Progenitor cell of endocrine pancreas (in vitro differentiated cells): Measurements from ENCODE around the gene GOLGA6L10. TPM values are rescaled to one million over a fixed set of nuclear protein-coding genes. Genes with fewer than 3 reads are reported as not detected.

ENCODE experiments used
- DNase-seq: peaks from one replicate; pipeline ENCODE4 v3.0.0; 2021; ENCODE audit warnings: low spot score; ENCODE audit not compliant: unreplicated experiment
- H3K27ac Mint-ChIP-seq: 2 replicates; pipeline ENCODE4 v1.8.0; 2021; ENCODE audit warnings: mild to moderate bottlenecking, moderate library complexity, mixed read lengths
- H3K27me3 Mint-ChIP-seq: 2 replicates; pipeline ENCODE4 v1.8.0; 2021; ENCODE audit warnings: mixed read lengths
- H3K36me3 Mint-ChIP-seq: 2 replicates; pipeline ENCODE4 v1.8.0; 2022; ENCODE audit warnings: mixed read lengths; ENCODE audit not compliant: insufficient read depth
- H3K4me1 Mint-ChIP-seq: 2 replicates; pipeline ENCODE4 v1.8.0; 2021; ENCODE audit warnings: low read depth, mixed read lengths
- H3K4me3 Mint-ChIP-seq: 2 replicates; pipeline ENCODE4 v1.8.0; 2021; ENCODE audit warnings: low read depth, mild to moderate bottlenecking, moderate library complexity, mixed read lengths
- H3K9me3 Mint-ChIP-seq: 2 replicates; pipeline ENCODE4 v1.8.0; 2021; ENCODE audit warnings: low read depth, mixed read lengths
- total RNA-seq: library from RNA; stranded (reverse); gene quantifications from 2 replicates; pipeline ENCODE4 v1.2.1, GENCODE V29; 2021
- TF ChIP-seq, protein P1 (sequence below): fragments of 200-600 bp; sonication (generic); IDR thresholded peaks from one replicate; pipeline ENCODE4 v1.5.0; 2021; ENCODE audit warnings: antibody characterized with exemption, mild to moderate bottlenecking; ENCODE audit not compliant: unreplicated experiment

GOLGA6L10 gene
- total RNA-seq, 1 donor from 2014 or later, result 8.7 TPM

DNA sequence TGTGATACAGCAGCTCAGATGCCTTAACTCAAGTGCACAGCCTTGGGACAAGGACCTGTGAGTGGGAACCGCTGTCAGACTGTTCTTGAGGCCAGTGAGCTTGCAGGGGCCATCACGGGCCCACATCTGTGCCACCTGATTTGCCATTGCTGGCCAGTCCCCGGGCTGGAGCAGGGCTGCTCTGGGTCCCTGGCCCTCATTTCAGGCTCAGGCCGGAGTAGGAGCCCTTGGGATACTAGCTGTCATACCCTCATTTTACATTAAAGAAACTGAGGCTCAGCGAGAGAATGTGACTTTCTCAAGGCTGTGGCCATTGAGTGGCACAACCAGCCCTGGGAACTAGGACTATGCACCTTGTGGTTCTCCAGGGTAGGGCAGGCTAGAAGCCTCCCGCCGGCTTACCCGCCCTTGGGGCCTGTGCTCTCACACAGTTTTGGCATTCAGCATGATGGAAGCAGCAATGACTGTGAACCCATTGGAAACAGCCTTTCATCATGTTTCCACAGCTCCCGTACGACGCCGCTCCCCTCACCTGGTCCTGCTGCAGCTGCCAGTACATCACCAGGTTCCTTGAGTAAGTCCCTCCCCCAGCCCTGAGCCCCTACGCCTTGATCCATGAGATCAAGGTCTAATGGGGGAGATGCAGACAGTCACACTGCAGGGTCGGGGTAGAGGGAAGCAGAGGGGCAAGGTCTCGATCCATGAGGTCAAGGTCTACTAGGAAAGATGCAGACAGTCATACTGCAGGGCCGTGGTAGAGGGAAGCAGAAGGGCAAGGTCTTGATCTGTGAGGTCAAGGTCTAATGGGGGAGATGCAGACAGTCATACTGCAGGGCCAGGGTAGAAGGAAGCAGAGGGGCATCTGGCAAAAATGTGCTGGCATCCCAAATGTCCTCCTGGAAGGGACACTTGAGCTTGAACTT is 42.2 kb downstream of the GOLGA6L10 start:
- no peaks in the 10 kb centered on the region for H3K36me3 Mint-ChIP-seq
- H3K9me3 Mint-ChIP-seq, result peaks cover 3% of the 10 kb centered on the region
- H3K4me3 Mint-ChIP-seq, result no peak overlapping the region
- TF ChIP-seq, protein P1, sequence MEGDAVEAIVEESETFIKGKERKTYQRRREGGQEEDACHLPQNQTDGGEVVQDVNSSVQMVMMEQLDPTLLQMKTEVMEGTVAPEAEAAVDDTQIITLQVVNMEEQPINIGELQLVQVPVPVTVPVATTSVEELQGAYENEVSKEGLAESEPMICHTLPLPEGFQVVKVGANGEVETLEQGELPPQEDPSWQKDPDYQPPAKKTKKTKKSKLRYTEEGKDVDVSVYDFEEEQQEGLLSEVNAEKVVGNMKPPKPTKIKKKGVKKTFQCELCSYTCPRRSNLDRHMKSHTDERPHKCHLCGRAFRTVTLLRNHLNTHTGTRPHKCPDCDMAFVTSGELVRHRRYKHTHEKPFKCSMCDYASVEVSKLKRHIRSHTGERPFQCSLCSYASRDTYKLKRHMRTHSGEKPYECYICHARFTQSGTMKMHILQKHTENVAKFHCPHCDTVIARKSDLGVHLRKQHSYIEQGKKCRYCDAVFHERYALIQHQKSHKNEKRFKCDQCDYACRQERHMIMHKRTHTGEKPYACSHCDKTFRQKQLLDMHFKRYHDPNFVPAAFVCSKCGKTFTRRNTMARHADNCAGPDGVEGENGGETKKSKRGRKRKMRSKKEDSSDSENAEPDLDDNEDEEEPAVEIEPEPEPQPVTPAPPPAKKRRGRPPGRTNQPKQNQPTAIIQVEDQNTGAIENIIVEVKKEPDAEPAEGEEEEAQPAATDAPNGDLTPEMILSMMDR, result no peak
- no peak overlapping the region for H3K27ac Mint-ChIP-seq
- H3K4me1 Mint-ChIP-seq, result peaks cover 2% of the 10 kb centered on the region
- H3K27me3 Mint-ChIP-seq, result peaks cover 7% of the 10 kb centered on the region
- DNase-seq, result no peak

DNA sequence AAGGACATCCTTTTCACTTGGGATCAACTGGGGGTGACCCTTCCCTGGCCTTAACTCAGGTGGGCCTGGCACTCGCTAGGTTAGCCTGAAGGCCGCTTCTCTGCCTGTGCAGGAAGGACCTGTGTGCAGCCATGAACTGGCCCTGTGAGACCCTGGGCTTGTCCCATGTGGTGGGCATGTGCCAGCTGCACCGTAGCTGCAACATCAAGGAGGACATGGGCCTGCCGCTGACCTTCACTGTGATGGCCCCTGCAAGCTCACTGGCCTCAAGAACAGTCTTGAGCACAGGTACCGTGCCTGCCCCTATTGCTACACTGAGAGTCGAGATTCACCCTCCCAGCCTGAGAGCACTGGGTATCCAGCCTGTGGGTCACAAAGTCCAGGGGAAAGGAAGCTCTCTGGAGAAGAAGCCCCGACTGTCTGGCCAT is 43.6 kb downstream of the GOLGA6L10 start:
- Mint-ChIP-seq H3K4me1 (peaks cover 2% of the 10 kb centered on the region), H3K9me3 (peaks cover 3% of the 10 kb centered on the region), H3K4me3 (no peak overlapping the region), H3K27me3 (peaks cover 7% of the 10 kb centered on the region), H3K36me3 (no peaks in the 10 kb centered on the region), H3K27ac (no peak overlapping the region)
- no peak for DNase-seq
- TF ChIP-seq, protein P1, result no peak

DNA sequence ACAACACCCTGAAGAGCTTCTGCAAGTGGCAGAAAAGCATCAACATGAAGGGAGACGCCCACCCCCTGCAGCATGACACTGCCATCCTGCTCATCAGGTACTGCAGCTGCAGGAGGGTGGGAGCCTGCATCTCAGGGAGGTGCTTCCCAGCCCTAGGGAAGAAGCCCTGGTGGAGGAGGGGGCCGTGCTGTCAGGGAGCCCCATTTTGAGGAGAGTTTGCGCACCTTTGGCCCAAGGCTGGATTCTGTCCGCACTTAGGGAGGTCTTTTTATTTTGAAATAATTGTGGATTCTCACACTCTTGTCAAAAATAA is 44.5 kb downstream of the GOLGA6L10 start:
- Mint-ChIP-seq H3K27ac (no peak overlapping the region), H3K4me1 (peaks cover 2% of the 10 kb centered on the region), H3K36me3 (no peaks in the 10 kb centered on the region), H3K9me3 (no peaks in the 10 kb centered on the region), H3K4me3 (no peak overlapping the region), H3K27me3 (peaks cover 7% of the 10 kb centered on the region)
- no peak for DNase-seq
- TF ChIP-seq, protein P1, result no peak

DNA sequence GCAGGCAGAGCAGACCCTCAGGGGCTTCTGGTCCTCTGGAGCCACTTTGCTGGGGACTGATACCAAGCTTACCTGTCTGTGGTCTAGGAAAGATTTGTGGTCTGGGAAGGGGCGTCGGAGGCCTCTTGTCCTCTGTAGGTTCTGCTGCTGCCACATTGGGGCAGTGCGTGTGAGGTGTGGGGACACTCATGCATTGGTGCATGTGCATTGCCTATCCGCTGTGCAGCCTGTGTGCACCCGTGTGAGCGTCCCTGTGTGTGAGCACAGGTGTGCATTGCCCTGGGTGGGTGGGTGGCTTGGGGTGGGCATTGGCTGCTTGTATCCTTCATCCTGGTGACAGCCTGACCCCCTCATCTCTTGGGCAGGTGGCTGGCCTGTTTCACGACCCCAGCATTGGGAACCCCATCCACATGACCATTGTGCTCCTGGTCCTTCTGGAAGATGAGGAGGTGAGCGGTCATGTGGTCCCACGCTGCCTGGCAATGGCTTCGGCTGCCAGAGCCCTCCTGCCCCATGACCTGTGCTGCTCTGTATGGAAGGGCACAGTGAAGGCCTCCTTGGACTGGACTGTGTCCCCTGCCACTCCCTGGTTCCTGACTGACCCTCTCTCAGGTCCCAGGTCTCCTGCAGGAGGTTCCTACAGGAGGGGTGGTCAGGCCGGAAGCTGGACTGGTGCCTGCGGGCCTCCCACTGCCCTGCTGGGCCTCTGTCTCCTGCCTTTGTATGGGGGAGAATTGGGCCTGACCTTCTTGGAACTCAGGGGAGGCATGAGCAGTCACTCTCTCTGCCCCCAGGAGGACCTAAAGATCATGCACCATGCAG is 45.1 kb downstream of the GOLGA6L10 start:
- DNase-seq, result no peak
- Mint-ChIP-seq H3K4me1 (peaks cover 2% of the 10 kb centered on the region), H3K4me3 (no peak overlapping the region), H3K27me3 (peaks cover 7% of the 10 kb centered on the region), H3K36me3 (no peaks in the 10 kb centered on the region), H3K9me3 (no peaks in the 10 kb centered on the region), H3K27ac (no peak overlapping the region)
- TF ChIP-seq, protein P1, result no peak

DNA sequence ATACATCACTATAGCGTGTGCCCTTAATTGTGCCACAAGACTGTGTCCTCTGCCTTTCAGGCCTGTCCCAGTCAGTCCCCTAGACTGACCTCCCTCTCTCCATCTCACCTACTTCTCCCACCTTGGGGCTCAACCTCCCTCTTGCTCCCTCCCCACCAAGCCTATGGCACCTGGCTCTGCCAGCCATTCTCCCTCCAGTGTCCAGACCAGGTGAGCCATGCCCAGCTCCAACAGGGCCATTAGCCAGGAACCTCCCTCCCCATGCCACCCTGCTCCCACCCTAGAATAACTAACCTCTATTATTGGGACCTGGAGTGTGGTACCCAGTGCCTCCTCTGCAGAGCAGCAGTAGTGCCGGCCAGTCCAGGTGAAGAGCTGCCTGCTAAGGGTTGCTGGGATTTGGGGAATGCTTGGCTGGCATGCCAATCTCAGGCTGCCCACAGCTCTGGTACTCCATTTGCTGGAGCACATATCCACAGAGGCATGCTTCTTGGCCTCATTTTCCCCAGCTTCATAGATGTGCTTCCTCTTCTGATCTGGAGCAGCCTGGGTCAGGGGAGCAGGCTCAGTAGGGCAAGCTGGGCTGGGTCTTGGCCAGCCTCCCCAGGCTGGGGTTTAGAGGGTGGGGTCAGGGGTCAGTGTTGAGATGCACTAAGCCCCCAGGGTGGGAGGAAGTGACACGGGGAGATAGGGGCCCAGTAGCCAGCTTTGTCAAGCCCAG is 47.8 kb downstream of the GOLGA6L10 start:
- Mint-ChIP-seq H3K9me3 (no peaks in the 10 kb centered on the region), H3K27ac (no peak overlapping the region), H3K4me3 (no peak overlapping the region), H3K27me3 (peaks cover 3% of the 10 kb centered on the region), H3K36me3 (no peaks in the 10 kb centered on the region), H3K4me1 (no peaks in the 10 kb centered on the region)
- TF ChIP-seq, protein P1, result no peak
- no peak for DNase-seq
